PFSK-1 (cell line): ENCODE data around the gene CALB2.

Experiments
- FOXP2 ChIP-seq: optimal IDR thresholded peaks from 2 replicates; pipeline ENCODE3; 2011; ENCODE audit warnings: borderline replicate concordance, control low read depth, inconsistent platforms; ENCODE audit not compliant: insufficient read depth; ENCODE audit errors: extremely low read length, extremely low read depth
- POLR2AphosphoS5 ChIP-seq: IDR thresholded peaks from 2 replicates; pipeline ENCODE4 v1.6.1; 2012; ENCODE audit warnings: low read depth, mild to moderate bottlenecking, control low read depth, low read length, moderate library complexity
- REST ChIP-seq, 2 experiments: IDR thresholded peaks; 2 replicates each; pipeline versions ENCODE4 v1.6.1 to v1.8.0; 2011 to 2012; ENCODE audit warnings: low read depth in 2 of 2, low read length in 2 of 2, control low read depth in 1 of 2, inconsistent platforms in 1 of 2, mild to moderate bottlenecking in 1 of 2, moderate library complexity in 1 of 2; ENCODE audit not compliant: insufficient read depth in 1 of 2
- SIN3A ChIP-seq: IDR thresholded peaks from 2 replicates; pipeline ENCODE4 v1.6.1; 2012; ENCODE audit warnings: mild to moderate bottlenecking, low read length, moderate library complexity, borderline replicate concordance; ENCODE audit not compliant: insufficient read depth
- TAF1 ChIP-seq: IDR thresholded peaks from 2 replicates; pipeline ENCODE4 v1.6.1; 2012; ENCODE audit warnings: low read length, control low read depth, borderline replicate concordance; ENCODE audit not compliant: insufficient read depth

GRCh38 chr16:71439523-71439922 is 81.0 kb downstream of the CALB2 start:
- TF ChIP-seq REST (IDR thresholded peaks at IDR 0.05; ENCODE audit: insufficient read depth in 1 of 2, low read depth in 2 of 2, low read length in 2 of 2) (no peak), FOXP2 (no peak), SIN3A (no peak), POLR2AphosphoS5 (no peak), TAF1 (no peak)
